K562 (cell line): ENCODE measurements around the gene NCKAP1. TPM values are rescaled to one million over a fixed set of nuclear protein-coding genes. Genes with fewer than 3 reads are reported as not detected.
A peak's percentile ranks its signal among the peaks of the same experiment; 100 is the strongest.

Experiments used
- ARID4B ChIP-seq: sonication (generic); formaldehyde crosslinking; IDR thresholded peaks from 2 replicates; pipeline ENCODE4 v1.8.0; 2022; ENCODE audit warnings: mild to moderate bottlenecking, missing genetic modification reagents
- CBFA2T3 ChIP-seq: fragments of 450-650 bp; IDR thresholded peaks from 2 replicates; pipeline ENCODE4 v1.6.1; 2017
- CREB1 ChIP-seq, 2 experiments: sonication (generic) in 1 of 2; formaldehyde crosslinking in 1 of 2; IDR thresholded peaks; 2 replicates each; pipeline versions ENCODE4 v1.6.1 to v1.8.0; 2012 to 2022; ENCODE audit warnings: inconsistent platforms in 1 of 2, mild to moderate bottlenecking in 1 of 2, missing genetic modification reagents in 1 of 2, moderate library complexity in 1 of 2
- CREB3L1 ChIP-seq: fragments of 450-650 bp; IDR thresholded peaks from 2 replicates; pipeline ENCODE4 v1.6.1; 2014; ENCODE audit warnings: low read depth, mild to moderate bottlenecking, moderate library complexity, borderline replicate concordance
- CREB5 ChIP-seq: fragments of 250-450 bp; sonication (Bioruptor Pico); IDR thresholded peaks from 2 replicates; pipeline ENCODE4 v1.5.0; 2020; ENCODE audit warnings: mild to moderate bottlenecking
- CTBP1 ChIP-seq: fragments of 450-650 bp; IDR thresholded peaks from 2 replicates; pipeline ENCODE4 v1.6.1; 2016; ENCODE audit warnings: borderline replicate concordance
- HSF4 ChIP-seq: fragments of 250-450 bp; sonication (Bioruptor Pico); IDR thresholded peaks from 2 replicates; pipeline ENCODE4 v2.1.2; 2022; ENCODE audit warnings: mild to moderate bottlenecking, moderate library complexity, borderline replicate concordance
- NFIX ChIP-seq: fragments of 250-450 bp; sonication (Bioruptor Pico); IDR thresholded peaks from 2 replicates; pipeline ENCODE4 v1.4.0; 2020; ENCODE audit warnings: low read depth, mild to moderate bottlenecking, moderate library complexity
- RAD51 ChIP-seq: fragments of 450-650 bp; IDR thresholded peaks from 2 replicates; pipeline ENCODE4 v1.7.1; 2016; ENCODE audit warnings: low read depth, mild to moderate bottlenecking, borderline replicate concordance
- SMARCB1 ChIP-seq: IDR thresholded peaks from 2 replicates; pipeline ENCODE4 v1.6.1; 2011; ENCODE audit warnings: improper control_type of control experiment, low read depth; ENCODE audit not compliant: insufficient read length
- SNRNP70 ChIP-seq: fragments of 200-400 bp; formaldehyde crosslinking; optimal IDR thresholded peaks from 2 replicates; pipeline ENCODE3; 2017; ENCODE audit warnings: low read depth, low read length
- XRCC4 ChIP-seq: IDR thresholded peaks from one replicate; pipeline ENCODE4 v1.6.1; 2011; ENCODE audit not compliant: insufficient read depth, insufficient read length; ENCODE audit errors: extremely low read depth
- ZBTB43 ChIP-seq: sonication (generic); formaldehyde crosslinking; IDR thresholded peaks from 2 replicates; pipeline ENCODE4 v1.8.0; 2023; ENCODE audit warnings: mild to moderate bottlenecking, missing genetic modification reagents
- ZNF639 ChIP-seq, 2 experiments: fragments of 200-800 bp in 1 of 2; sonication (Bioruptor generic) in 1 of 2; sonication (generic) in 1 of 2; formaldehyde crosslinking in 1 of 2; IDR thresholded peaks in 1 of 2; conservative IDR thresholded peaks in 1 of 2; 2 replicates each; pipeline versions ENCODE4 v1.5.0 to v1.6.1; 2016 to 2020; ENCODE audit warnings: missing compliant biosample characterization in 1 of 2, missing genetic modification characterization in 1 of 2, missing genetic modification reagents in 1 of 2
- ZNF79 ChIP-seq: fragments of 250-450 bp; sonication (Bioruptor Pico); IDR thresholded peaks from 2 replicates; pipeline ENCODE4 v1.4.0; 2020; ENCODE audit warnings: low read depth, mild to moderate bottlenecking, moderate library complexity
- ZNF830 ChIP-seq: fragments of 250-450 bp; sonication (Bioruptor Pico); IDR thresholded peaks from 2 replicates; pipeline ENCODE4 v1.5.0; 2021; ENCODE audit warnings: mild to moderate bottlenecking
- ZSCAN29 ChIP-seq: fragments of 450-650 bp; IDR thresholded peaks from 2 replicates; pipeline ENCODE4 v1.6.1; 2017
- polyA plus RNA-seq, 8 experiments: library from polyadenylated mRNA; depleted of rRNA in 4 of 8; stranded (reverse) in 5 of 8; unstranded in 3 of 8; fragments of >200 nt; fragmentation: Nextera tagmentation in 2 of 8; fragmentation: Illumina TruSeq in 1 of 8; extraction: Ambion mirVana in 2 of 8; extraction: Trizol in 1 of 8; gene quantifications; 2 replicates each; pipeline versions ENCODE4 v1.2.1 to v1.2.3, GENCODE V29; 2011 to 2014; ENCODE audit warnings: inconsistent platforms in 1 of 8, missing spikeins in 1 of 8
- total RNA-seq, 7 experiments: library from RNA; depleted of rRNA in 6 of 7; stranded (reverse); fragments of >200 nt in 6 of 7; fragmentation: Illumina TruSeq in 2 of 7; extraction: Trizol in 2 of 7; gene quantifications; 2 replicates each; pipeline versions ENCODE4 v1.2.1 to v1.2.3, GENCODE V29; 2011 to 2021; ENCODE audit warnings: low replicate concordance in 1 of 7

Gene NCKAP1
- total and polyA plus RNA-seq, 9 of the 15 experiments (the other 6 are each of a cell fraction or from before 2014, with no cell fraction given): 34.0 to 153 (median 88.7) TPM

GRCh38 chr2:183078464-183079138 lies 40.3 kb upstream of the NCKAP1 start, which contains the start of gene DUSP19 (continued):
- no peak for TF ChIP-seq ZBTB43 (CRISPR knock-in tag)
- no peak for TF ChIP-seq CREB5 (CRISPR knock-in tag)
- no peak for TF ChIP-seq HSF4 (CRISPR knock-in tag)
- TF ChIP-seq ZNF830: no peak
- no peak for TF ChIP-seq NFIX (CRISPR knock-in tag)
- TF ChIP-seq XRCC4: no peak
- TF ChIP-seq SMARCB1: peak; percentile 52
- TF ChIP-seq CTBP1: peak; percentile 98
- no peak for TF ChIP-seq CBFA2T3
- no peak for TF ChIP-seq ARID4B (CRISPR knock-in tag)
- peak; percentile 48 for TF ChIP-seq CREB1 (IDR thresholded peaks at IDR 0.05)
- TF ChIP-seq CREB1 (CRISPR knock-in tag; IDR thresholded peaks at IDR 0.05): peak; percentile 48; the same call in 1 of the 2 replicates
- peak in 1 of 2 experiments; percentile 27; a peak in 1 of 4 replicates for TF ChIP-seq ZNF639 (CRISPR knock-in tag; conservative IDR thresholded peaks at IDR 0.05 in 1 of 2, IDR thresholded peaks at IDR 0.05 in 1 of 2)
- TF ChIP-seq SNRNP70: no peak
- TF ChIP-seq CREB3L1: 0 out of 2 replicates have a peak, but pooled peaks have one; percentile 37
- no peak for TF ChIP-seq ZNF79 (CRISPR knock-in tag)
- no peak for TF ChIP-seq ZSCAN29
- peak; percentile 18; the same call in 1 of the 2 replicates for TF ChIP-seq RAD51
